SK-N-SH (cell line): ENCODE measurements around the gene VCPKMT. TPM values are rescaled to one million over a fixed set of nuclear protein-coding genes. Genes with fewer than 3 reads are reported as not detected.

Experiments used
- CHD2 ChIP-seq: fragments of 150-350 bp; IDR thresholded peaks from 2 replicates; pipeline ENCODE4 v1.6.1; 2018; ENCODE audit warnings: low read length; ENCODE audit not compliant: partially characterized antibody
- EP300 ChIP-seq, 2 experiments: IDR thresholded peaks; 2 replicates each; pipeline versions ENCODE4 v1.4.0 to v1.6.1; 2012; ENCODE audit warnings: borderline replicate concordance in 1 of 2, low read depth in 1 of 2, low read length in 1 of 2
- EZH2phosphoT487 ChIP-seq: fragments of 200-600 bp; sonication (generic); IDR thresholded peaks from 2 replicates; pipeline ENCODE4 v1.6.1; 2017; ENCODE audit warnings: low read depth, mixed run types, mild to moderate bottlenecking, antibody characterized with exemption, moderate library complexity, borderline replicate concordance
- FOXJ3 ChIP-seq: sonication (generic); formaldehyde crosslinking; IDR thresholded peaks from 2 replicates; pipeline ENCODE4 v1.5.1; 2020; ENCODE audit warnings: mild to moderate bottlenecking, missing genetic modification reagents
- GATA2 ChIP-seq: sonication (generic); formaldehyde crosslinking; IDR thresholded peaks from 2 replicates; pipeline ENCODE4 v1.5.0; 2020; ENCODE audit warnings: mild to moderate bottlenecking, missing genetic modification reagents
- IRF3 ChIP-seq: fragments of 150-350 bp; IDR thresholded peaks from 2 replicates; pipeline ENCODE4 v1.6.1; 2016; ENCODE audit warnings: mild to moderate bottlenecking, low read depth, low read length
- JUND ChIP-seq: IDR thresholded peaks from 2 replicates; pipeline ENCODE4 v1.4.0; 2012
- MEF2A ChIP-seq: IDR thresholded peaks from 2 replicates; pipeline ENCODE4 v1.4.0; 2012; ENCODE audit warnings: low read depth, borderline replicate concordance
- NFIC ChIP-seq: IDR thresholded peaks from 2 replicates; pipeline ENCODE4 v1.4.0; 2012; ENCODE audit warnings: borderline replicate concordance
- NRF1 ChIP-seq: IDR thresholded peaks from 2 replicates; pipeline ENCODE4 v1.6.1; 2012; ENCODE audit warnings: low read depth, mild to moderate bottlenecking, low read length
- PBX3 ChIP-seq: IDR thresholded peaks from 2 replicates; pipeline ENCODE4; 2012
- RAD21 ChIP-seq: IDR thresholded peaks from 2 replicates; pipeline ENCODE4 v1.6.1; 2012; ENCODE audit warnings: mild to moderate bottlenecking, low read length
- RCOR1 ChIP-seq: fragments of 150-350 bp; IDR thresholded peaks from 2 replicates; pipeline ENCODE4 v1.6.1; 2017; ENCODE audit warnings: antibody characterized with exemption, low read length
- RFX5 ChIP-seq: IDR thresholded peaks from 2 replicates; pipeline ENCODE4 v1.6.1; 2012; ENCODE audit warnings: mild to moderate bottlenecking, improper control_type of control experiment, low read length
- RXRA ChIP-seq: IDR thresholded peaks from 2 replicates; pipeline ENCODE4 v1.4.0; 2012; ENCODE audit warnings: low read depth, mild to moderate bottlenecking, borderline replicate concordance
- SIN3A ChIP-seq: IDR thresholded peaks from 2 replicates; pipeline ENCODE4 v1.6.1; 2012; ENCODE audit warnings: low read depth, mild to moderate bottlenecking, low read length, moderate library complexity, borderline replicate concordance
- TAF1 ChIP-seq: IDR thresholded peaks from 2 replicates; pipeline ENCODE4 v1.6.1; 2012; ENCODE audit warnings: low read depth, mild to moderate bottlenecking, low read length, moderate library complexity, borderline replicate concordance
- TCF12 ChIP-seq: IDR thresholded peaks from 2 replicates; pipeline ENCODE4 v1.4.0; 2012
- USF2 ChIP-seq: fragments of 150-350 bp; IDR thresholded peaks from 2 replicates; pipeline ENCODE4 v1.6.1; 2017; ENCODE audit warnings: antibody characterized with exemption, low read length, low read depth, borderline replicate concordance
- polyA plus RNA-seq, 3 experiments: library from polyadenylated mRNA; depleted of rRNA; stranded (reverse); fragments of >200 nt; gene quantifications; 2 replicates each; pipeline ENCODE4 v1.2.3, GENCODE V29; 2012

Gene VCPKMT
- polyA plus RNA-seq, 1 of the 3 experiments (the other 2 are of a cell fraction), result 7.3 TPM

- TF ChIP-seq USF2 (no peak), EP300 (IDR thresholded peaks at IDR 0.05; ENCODE audit: borderline replicate concordance in 1 of 2, low read depth in 1 of 2, low read length in 1 of 2) (peak; percentile 27 to 82; a peak in 1 of 4 replicates), TAF1 (0 out of 2 replicates have a peak, but pooled peaks have one; percentile 0), JUND (peak; percentile 69), RAD21 (peak; percentile 27; the same call in 1 of the 2 replicates), EZH2phosphoT487 (no peak), CHD2 (no peak), MEF2A (peak; percentile 97), NRF1 (no peak), RXRA (peak; percentile 49; the same call in 1 of the 2 replicates), NFIC (no peak), IRF3 (no peak), RCOR1 (no peak), SIN3A (no peak), RFX5 (no peak), PBX3 (no peak), TCF12 (peak; percentile 62; the same call in 1 of the 2 replicates), FOXJ3 (CRISPR knock-in tag) (no peak), GATA2 (CRISPR knock-in tag) (no peak)
- TF ChIP-seq, all 33 proteins: peak for 12
Measured at GRCh38 chr14:50060871-50061663, 55.3 kb downstream of the VCPKMT start (continued).
